Esophagus squamous epithelium (tissue), 5 donors: Measurements from ENCODE around the gene PAPOLA. TPM values are rescaled to one million over a fixed set of nuclear protein-coding genes. Genes with fewer than 3 reads are reported as not detected.

Experiments
- DNase-seq: peaks from one replicate; lab custom pipeline; 2025; lab: John Stamatoyannopoulos, UW
- H3K27ac ChIP-seq, 4 donors: fragments of 200-600 bp; sonication (generic); one replicate each; pipeline ENCODE4 v1.5.1; 2016 to 2019; ENCODE audit warnings: mild to moderate bottlenecking in 1 of 4
- H3K27me3 ChIP-seq, 4 donors: fragments of 200-600 bp; sonication (generic); 1 replicate in 3 of 4; 2 replicates in 1 of 4; pipeline versions ENCODE4 v1.5.1 to v1.6.0; 2017 to 2021; ENCODE audit warnings: antibody characterized with exemption in 1 of 4
- H3K36me3 ChIP-seq, 3 donors: fragments of 200-600 bp; sonication (generic); one replicate each; pipeline ENCODE4 v1.5.1; 2016 to 2019
- H3K4me1 ChIP-seq, 3 donors: fragments of 200-600 bp; sonication (generic); one replicate each; pipeline ENCODE4 v1.5.1; 2017 to 2019
- H3K4me3 ChIP-seq, 4 donors: fragments of 200-600 bp; sonication (generic); 1 replicate in 3 of 4; 2 replicates in 1 of 4; pipeline ENCODE4 v1.5.1; 2016 to 2019; ENCODE audit warnings: mild to moderate bottlenecking in 2 of 4, moderate library complexity in 1 of 4
- H3K9me3 ChIP-seq, 3 donors: fragments of 200-600 bp; sonication (generic); one replicate each; pipeline ENCODE4 v1.5.1; 2016 to 2019
- POLR2A ChIP-seq, 4 donors: fragments of 450-650 bp; IDR thresholded peaks; one replicate each; pipeline ENCODE4 v1.6.1; 2017; ENCODE audit warnings: antibody characterized with exemption in 4 of 4, mild to moderate bottlenecking in 4 of 4, moderate library complexity in 3 of 4
- WGBS, 2 donors: methylation state at CpG; one replicate each; pipeline ENCODE4 v1.1.5; 2018; 5-methylcytosine and 5-hydroxymethylcytosine counted together
- intact Hi-C: fragments of 100-400 bp; cut with DNase I; formaldehyde crosslinking; loops from one replicate; pipeline ENCODE4 v1.15.0; 2022
- total RNA-seq, 4 donors: library from RNA; depleted of rRNA; stranded (reverse); fragments of >200 nt; gene quantifications; one replicate each; pipeline ENCODE4 v1.1.0, GENCODE V29; 2016
- TF ChIP-seq, protein P1 (sequence below), 6 experiments: fragments of 450-650 bp in 4 of 6; fragments of 200-600 bp in 2 of 6; sonication (generic) in 2 of 6; IDR thresholded peaks; one replicate each; pipeline ENCODE4 v1.5.1; 2016 to 2019; ENCODE audit warnings: antibody characterized with exemption in 6 of 6, mild to moderate bottlenecking in 4 of 6, moderate library complexity in 4 of 6
- donor health status: DM: yes; HTN: yes; CAD: no.

PAPOLA gene
- total RNA-seq, 4 donors from 2014 or later, result 66.7 to 152 (median 116) TPM

DNA sequence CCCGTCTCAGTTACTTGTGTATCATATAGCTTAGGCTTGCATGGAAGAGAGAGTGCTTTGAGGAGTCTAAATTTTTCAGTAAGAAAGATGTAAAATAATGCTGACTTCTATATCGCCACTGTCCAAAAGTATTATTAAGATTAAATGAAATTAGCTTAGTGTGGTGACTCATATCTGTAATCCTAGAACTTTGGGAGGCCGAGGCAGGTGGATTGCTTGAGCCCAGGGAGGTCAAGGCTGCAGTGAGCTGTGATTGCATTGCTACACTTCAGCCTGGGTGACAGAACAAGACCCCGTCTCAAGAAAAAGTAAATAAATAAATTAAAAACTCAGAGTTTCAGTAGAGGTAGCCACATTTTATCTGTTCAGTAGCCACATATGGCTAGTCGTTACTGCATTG, 23.3 kb downstream of the PAPOLA start:
- no peaks in the 10 kb centered on the region for H3K4me1 ChIP-seq
- no peak overlapping the region for H3K27ac ChIP-seq
- no peak for TF ChIP-seq POLR2A (IDR thresholded peaks at IDR 0.05)
- TF ChIP-seq, protein P1, sequence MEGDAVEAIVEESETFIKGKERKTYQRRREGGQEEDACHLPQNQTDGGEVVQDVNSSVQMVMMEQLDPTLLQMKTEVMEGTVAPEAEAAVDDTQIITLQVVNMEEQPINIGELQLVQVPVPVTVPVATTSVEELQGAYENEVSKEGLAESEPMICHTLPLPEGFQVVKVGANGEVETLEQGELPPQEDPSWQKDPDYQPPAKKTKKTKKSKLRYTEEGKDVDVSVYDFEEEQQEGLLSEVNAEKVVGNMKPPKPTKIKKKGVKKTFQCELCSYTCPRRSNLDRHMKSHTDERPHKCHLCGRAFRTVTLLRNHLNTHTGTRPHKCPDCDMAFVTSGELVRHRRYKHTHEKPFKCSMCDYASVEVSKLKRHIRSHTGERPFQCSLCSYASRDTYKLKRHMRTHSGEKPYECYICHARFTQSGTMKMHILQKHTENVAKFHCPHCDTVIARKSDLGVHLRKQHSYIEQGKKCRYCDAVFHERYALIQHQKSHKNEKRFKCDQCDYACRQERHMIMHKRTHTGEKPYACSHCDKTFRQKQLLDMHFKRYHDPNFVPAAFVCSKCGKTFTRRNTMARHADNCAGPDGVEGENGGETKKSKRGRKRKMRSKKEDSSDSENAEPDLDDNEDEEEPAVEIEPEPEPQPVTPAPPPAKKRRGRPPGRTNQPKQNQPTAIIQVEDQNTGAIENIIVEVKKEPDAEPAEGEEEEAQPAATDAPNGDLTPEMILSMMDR (IDR thresholded peaks at IDR 0.05), result no peak
- 84 to 86% methylated on average over 5 of the region's 5 CpGs for WGBS, 2 donors
- peaks cover 10 to 98% (median 18%) of the 10 kb centered on the region in 3 donors for H3K36me3 ChIP-seq
- no peak overlapping the region for H3K4me3 ChIP-seq
- intact Hi-C loops, result no loop called here
- DNase-seq, result no peak
- H3K27me3 ChIP-seq, result no peaks in the 10 kb centered on the region
- no peaks in the 10 kb centered on the region for H3K9me3 ChIP-seq

GRCh38 chr14:96532632-96533031, 30.4 kb downstream of the PAPOLA start:
- no peak overlapping the region for H3K27ac ChIP-seq
- DNase-seq, result no peak
- H3K4me1 ChIP-seq, result no peaks in the 10 kb centered on the region
- H3K9me3 ChIP-seq, result no peaks in the 10 kb centered on the region
- H3K27me3 ChIP-seq, result no peaks in the 10 kb centered on the region
- no peak overlapping the region for H3K4me3 ChIP-seq
- TF ChIP-seq, protein P1 (IDR thresholded peaks at IDR 0.05), result no peak
- TF ChIP-seq POLR2A (IDR thresholded peaks at IDR 0.05), result no peak
- intact Hi-C loops, result no loop called here
- H3K36me3 ChIP-seq, result peaks cover 0 to 97% (median 14%) of the 10 kb centered on the region in 3 donors

DNA sequence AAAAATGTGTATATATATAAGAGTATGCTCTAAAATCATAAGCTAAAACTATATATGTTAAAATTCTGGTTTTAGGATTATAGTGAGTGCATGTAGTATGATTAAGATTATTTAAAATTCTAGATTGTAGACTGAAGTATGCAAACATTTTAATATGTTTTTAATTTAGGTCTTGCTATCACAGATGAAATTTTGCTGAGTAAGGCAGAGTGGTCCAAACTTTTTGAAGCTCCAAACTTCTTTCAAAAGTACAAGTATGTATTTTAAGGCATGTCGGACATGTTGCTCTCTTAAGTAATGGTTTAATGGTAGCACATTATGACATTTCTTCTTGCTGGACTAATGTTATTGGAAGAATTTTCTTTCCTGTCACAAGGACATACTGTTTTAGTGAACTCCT, 34.6 kb downstream of the PAPOLA start:
- DNase-seq, result no peak
- 97% methylated on average over 1 of the region's 1 CpG for WGBS, 2 donors
- TF ChIP-seq, protein P1 (IDR thresholded peaks at IDR 0.05), result no peak
- TF ChIP-seq POLR2A (IDR thresholded peaks at IDR 0.05), result no peak
- Histone ChIP-seq H3K27ac (no peak overlapping the region), H3K9me3 (no peaks in the 10 kb centered on the region), H3K4me3 (no peak overlapping the region), H3K27me3 (no peaks in the 10 kb centered on the region), H3K36me3 (peaks cover 0 to 58% (median 6%) of the 10 kb centered on the region in 3 donors), H3K4me1 (no peaks in the 10 kb centered on the region)
- intact Hi-C loops, result no loop called here

DNA sequence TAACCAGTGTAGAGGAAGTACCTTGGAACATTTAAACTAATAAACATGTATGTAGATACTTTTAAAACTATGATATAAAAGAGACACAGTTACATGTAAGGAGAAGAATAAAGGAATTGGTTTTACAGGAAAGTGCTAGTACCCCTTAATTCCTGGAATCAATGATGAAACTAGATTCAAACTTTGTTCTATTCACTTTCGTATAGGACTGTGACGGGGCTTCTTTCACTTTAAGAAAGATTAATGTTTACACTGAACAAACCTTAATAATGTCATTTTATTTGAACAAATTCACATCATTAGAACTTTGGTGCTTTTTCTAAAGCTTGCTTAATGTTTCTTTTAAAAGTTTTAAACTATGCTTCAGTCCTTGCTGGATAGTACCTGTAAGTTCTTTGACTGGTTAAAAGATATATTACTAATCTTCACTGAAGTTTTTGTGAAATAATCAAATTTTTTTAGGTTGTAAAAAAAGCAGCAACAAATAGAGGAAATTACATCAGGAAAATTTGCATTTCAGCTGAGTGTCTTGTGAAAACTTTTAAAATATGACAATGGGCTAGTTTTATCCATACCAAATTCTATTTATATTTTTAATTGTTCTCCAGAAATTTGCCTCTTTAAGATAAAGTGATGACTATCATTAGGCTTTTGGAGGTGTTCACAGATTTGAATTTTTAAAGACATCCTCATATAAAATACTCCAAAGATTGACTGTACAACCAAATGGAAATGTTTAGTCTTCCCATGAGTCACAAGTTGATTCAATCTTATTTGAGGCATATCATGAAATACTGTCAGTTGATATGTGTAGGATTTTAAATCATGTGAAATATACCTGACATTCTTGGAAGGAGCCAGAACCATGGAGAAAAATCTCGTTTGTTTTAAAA, 36.2 kb downstream of the PAPOLA start:
- H3K36me3 ChIP-seq, result peaks cover 0 to 58% (median 10%) of the 10 kb centered on the region in 3 donors
- no peaks in the 10 kb centered on the region for H3K27me3 ChIP-seq
- DNase-seq, result no peak
- TF ChIP-seq, protein P1 (IDR thresholded peaks at IDR 0.05), result no peak
- TF ChIP-seq POLR2A (IDR thresholded peaks at IDR 0.05), result no peak
- H3K9me3 ChIP-seq, result no peaks in the 10 kb centered on the region
- H3K4me3 ChIP-seq, result no peak overlapping the region
- H3K27ac ChIP-seq, result no peak overlapping the region
- intact Hi-C loops, result no loop called here
- 85% methylated on average over 3 of the region's 3 CpGs for WGBS, 2 donors
- H3K4me1 ChIP-seq, result no peaks in the 10 kb centered on the region

- Histone ChIP-seq H3K36me3 (peaks cover 0 to 58% (median 8%) of the 10 kb centered on the region in 3 donors), H3K27me3 (no peaks in the 10 kb centered on the region), H3K27ac (no peak overlapping the region), H3K9me3 (no peaks in the 10 kb centered on the region), H3K4me1 (no peaks in the 10 kb centered on the region), H3K4me3 (no peak overlapping the region)
- 93 to 100% methylated on average over 1 of the region's 1 CpG for WGBS, 2 donors
- DNase-seq, result no peak
- TF ChIP-seq POLR2A (IDR thresholded peaks at IDR 0.05), result no peak
- TF ChIP-seq, protein P1 (IDR thresholded peaks at IDR 0.05), result no peak
- intact Hi-C loops, result no loop called here
Observed at GRCh38 chr14:96538990-96539317, 36.8 kb downstream of the PAPOLA start.
